Skeletal muscle tissue (tissue), 4 donors: ENCODE data around the gene ALKBH5. TPM values are rescaled to one million over a fixed set of nuclear protein-coding genes. Genes with fewer than 3 reads are reported as not detected.
"Not testable (repeated sequence)": the region's sequence is repeated elsewhere in the genome, so short reads cannot be mapped to it uniquely, and the experiment has no call there.

ENCODE experiments used
- H3K27ac ChIP-seq: one replicate; pipeline ENCODE4 v1.7.0; 2013; ENCODE audit warnings: mild to moderate bottlenecking, low read depth, low read length, inconsistent platforms
- H3K27me3 ChIP-seq, 3 donors: one replicate each; pipeline ENCODE4 v1.7.0; 2013; ENCODE audit warnings: low read length in 3 of 3; ENCODE audit not compliant: control insufficient read depth in 3 of 3, insufficient read depth in 3 of 3
- H3K36me3 ChIP-seq, 3 donors: one replicate each; pipeline ENCODE4 v1.7.0; 2013; ENCODE audit warnings: low read length in 3 of 3; ENCODE audit not compliant: control insufficient read depth in 3 of 3, insufficient read depth in 3 of 3
- H3K4me1 ChIP-seq, 3 donors: one replicate each; pipeline ENCODE4 v1.7.0; 2013; ENCODE audit warnings: low read length in 3 of 3, mild to moderate bottlenecking in 3 of 3; ENCODE audit not compliant: control insufficient read depth in 3 of 3, insufficient read depth in 3 of 3
- H3K4me3 ChIP-seq, 3 donors: one replicate each; pipeline ENCODE4 v1.7.0; 2013; ENCODE audit warnings: low read length in 3 of 3
- H3K9ac ChIP-seq, 3 donors: one replicate each; pipeline ENCODE4 v1.7.0; 2013; ENCODE audit warnings: low read length in 3 of 3, mild to moderate bottlenecking in 3 of 3, moderate library complexity in 2 of 3, low read depth in 1 of 3
- H3K9me3 ChIP-seq, 3 donors: one replicate each; pipeline ENCODE4 v1.7.0; 2013; ENCODE audit warnings: low read length in 3 of 3; ENCODE audit not compliant: control insufficient read depth in 3 of 3
- total RNA-seq: library from RNA; depleted of rRNA; stranded (reverse); fragments of >200 nt; gene quantifications from one replicate; pipeline ENCODE4 v1.2.3, GENCODE V29; 2014
- donor health status: Osteomylitis.

Gene ALKBH5
- total RNA-seq, 1 donor from 2014 or later = 77.8 TPM

DNA sequence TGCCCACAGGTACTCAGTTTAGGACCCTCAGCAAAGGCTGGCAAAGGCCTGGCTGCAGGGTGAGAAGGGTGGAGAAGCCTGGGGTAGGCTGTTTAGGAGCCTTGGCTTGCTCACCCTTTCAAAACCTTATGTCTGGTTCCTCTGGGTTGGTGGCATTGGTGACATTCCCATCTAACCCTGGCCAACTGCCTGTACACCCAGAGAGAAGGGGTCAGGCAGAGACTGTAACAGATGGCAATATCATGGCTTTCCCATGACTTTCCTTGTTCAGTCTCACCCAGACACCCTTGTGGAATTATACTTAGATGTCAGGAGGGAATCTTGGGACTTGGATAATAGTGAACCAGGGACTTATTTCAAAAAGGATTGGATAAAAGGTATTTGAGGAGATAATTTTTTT, 23.3 kb downstream of the ALKBH5 start:
- Histone ChIP-seq H3K27ac (no peak overlapping the region), H3K9me3 (no peaks in the 10 kb centered on the region), H3K4me1 (peaks cover 7 to 18% (median 17%) of the 10 kb centered on the region in 3 donors), H3K27me3 (no peaks in the 10 kb centered on the region), H3K4me3 (no peak overlapping the region), H3K9ac (peak overlapping the region in 1 of 3 donors; percentile 8), H3K36me3 (peaks cover 46 to 65% (median 56%) of the 10 kb centered on the region in 3 donors)

DNA sequence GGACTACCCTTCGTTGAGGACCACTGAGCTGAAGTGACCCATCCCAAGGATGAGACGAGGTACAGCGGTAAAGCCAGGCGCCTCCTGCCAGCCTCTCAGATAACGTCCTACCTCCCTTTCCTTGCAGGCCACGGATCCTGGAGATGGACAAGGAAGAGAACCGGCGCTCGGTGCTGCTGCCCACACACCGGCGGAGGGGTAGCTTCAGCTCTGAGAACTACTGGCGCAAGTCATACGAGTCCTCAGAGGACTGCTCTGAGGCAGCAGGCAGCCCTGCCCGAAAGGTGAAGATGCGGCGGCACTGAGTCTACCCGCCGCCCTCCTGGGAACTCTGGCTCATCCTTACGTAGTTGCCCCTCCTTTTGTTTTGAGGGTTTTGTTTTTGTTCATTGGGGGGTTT, 24.5 kb downstream of the ALKBH5 start:
- Histone ChIP-seq H3K36me3 (peaks cover 46 to 62% (median 53%) of the 10 kb centered on the region in 3 donors), H3K9me3 (no peaks in the 10 kb centered on the region), H3K9ac (no peak overlapping the region), H3K27me3 (no peaks in the 10 kb centered on the region), H3K4me3 (no peak overlapping the region), H3K27ac (no peak overlapping the region), H3K4me1 (peaks cover 3 to 11% (median 10%) of the 10 kb centered on the region in 3 donors)

DNA sequence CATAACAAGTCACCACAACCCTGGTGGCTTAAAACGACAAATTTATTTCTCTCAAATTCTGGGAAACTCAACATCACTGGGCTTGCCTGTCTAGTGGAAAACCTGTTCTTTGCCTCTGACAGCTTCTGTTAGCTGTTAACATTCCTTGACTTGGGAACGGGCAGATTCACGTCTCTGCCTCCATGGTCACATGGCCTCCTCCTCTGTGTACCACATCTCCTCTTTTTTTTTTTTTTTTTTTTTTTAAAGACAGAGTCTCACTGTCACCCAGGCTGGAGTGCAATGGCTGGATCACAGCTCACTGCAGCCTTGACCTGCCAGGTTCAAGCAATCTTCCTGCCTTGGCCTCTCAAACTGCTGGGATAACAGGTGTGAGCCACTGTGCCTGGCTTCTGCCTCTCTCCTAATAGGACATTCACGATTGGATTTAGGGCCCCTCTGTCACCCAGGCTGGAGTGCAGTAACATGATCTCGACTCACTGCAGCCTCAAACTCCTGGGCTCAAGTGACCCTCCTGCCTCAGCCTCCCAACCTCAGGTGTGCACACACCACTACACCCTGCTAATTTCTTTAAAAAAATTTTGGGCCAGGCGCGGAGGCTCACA, 30.1 kb downstream of the ALKBH5 start:
- H3K4me3 ChIP-seq = no peak overlapping the region
- peaks cover 17 to 23% (median 21%) of the 10 kb centered on the region in 3 donors for H3K36me3 ChIP-seq
- no peaks in the 10 kb centered on the region for H3K27me3 ChIP-seq
- H3K9ac ChIP-seq = no peak overlapping the region
- H3K4me1 ChIP-seq = peaks cover 7 to 11% (median 8%) of the 10 kb centered on the region in 3 donors
- no peaks in the 10 kb centered on the region for H3K9me3 ChIP-seq
- H3K27ac ChIP-seq = no peak overlapping the region

DNA sequence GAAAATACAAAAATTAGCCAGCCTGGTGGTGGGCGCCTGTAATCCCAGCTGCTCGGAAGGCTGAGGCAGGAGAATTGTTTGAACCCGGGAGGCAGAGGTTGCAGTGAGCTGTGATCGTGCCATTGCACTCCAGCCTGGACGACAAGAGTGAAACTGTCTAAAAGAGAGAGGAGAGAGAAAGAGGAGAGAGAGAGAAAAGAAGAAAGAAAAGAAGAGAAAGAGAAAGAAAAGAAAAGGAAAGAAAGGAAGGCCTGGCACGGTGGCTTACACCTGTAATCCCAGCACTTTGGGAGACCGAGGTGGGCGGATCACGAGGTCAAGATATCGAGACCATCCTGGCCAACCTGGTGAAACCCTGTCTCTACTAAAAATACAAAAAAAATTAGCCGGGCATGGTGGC, 33.3 kb downstream of the ALKBH5 start:
- not testable (repeated sequence) for H3K27me3 ChIP-seq, H3K36me3 ChIP-seq, H3K9me3 ChIP-seq, H3K4me3 ChIP-seq, H3K9ac ChIP-seq, H3K27ac ChIP-seq
- peaks cover 9 to 14% (median 12%) of the 10 kb centered on the region in 3 donors for H3K4me1 ChIP-seq

DNA sequence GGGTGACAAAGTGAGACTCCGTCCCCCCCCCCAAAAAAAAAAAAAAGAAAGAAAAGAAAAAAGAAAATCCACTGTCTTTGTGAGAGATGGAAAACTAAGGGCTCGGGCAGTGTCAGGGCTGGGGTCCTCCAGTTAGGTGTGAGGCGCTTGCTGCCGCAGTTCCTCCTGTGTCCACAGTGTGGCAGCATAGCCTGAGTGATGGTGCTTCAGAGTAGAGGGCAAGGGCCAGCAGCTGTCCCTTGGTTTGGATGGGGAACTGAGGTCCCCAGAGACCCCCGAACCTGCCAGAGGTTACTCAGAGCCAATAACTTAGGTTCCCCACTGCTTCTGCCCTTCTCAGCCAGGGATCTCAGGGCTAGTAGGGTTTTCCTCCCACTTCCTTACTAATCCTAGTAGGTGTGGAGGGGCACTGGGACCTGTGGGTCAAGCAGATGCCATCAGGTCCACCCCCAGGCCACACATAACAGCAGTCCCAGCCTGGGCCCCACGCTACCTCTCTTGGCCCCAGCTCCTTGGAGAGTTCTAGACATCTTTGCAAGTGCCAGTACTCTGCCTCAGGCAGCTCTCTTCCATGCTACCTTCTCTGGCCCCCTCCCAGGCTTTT, 33.9 kb downstream of the ALKBH5 start:
- Histone ChIP-seq H3K36me3 (no peaks in the 10 kb centered on the region), H3K9me3 (no peaks in the 10 kb centered on the region), H3K4me1 (peaks cover 9 to 14% (median 12%) of the 10 kb centered on the region in 3 donors), H3K9ac (no peak overlapping the region), H3K4me3 (no peak overlapping the region), H3K27me3 (no peaks in the 10 kb centered on the region), H3K27ac (peak overlapping the region; percentile 11)

DNA sequence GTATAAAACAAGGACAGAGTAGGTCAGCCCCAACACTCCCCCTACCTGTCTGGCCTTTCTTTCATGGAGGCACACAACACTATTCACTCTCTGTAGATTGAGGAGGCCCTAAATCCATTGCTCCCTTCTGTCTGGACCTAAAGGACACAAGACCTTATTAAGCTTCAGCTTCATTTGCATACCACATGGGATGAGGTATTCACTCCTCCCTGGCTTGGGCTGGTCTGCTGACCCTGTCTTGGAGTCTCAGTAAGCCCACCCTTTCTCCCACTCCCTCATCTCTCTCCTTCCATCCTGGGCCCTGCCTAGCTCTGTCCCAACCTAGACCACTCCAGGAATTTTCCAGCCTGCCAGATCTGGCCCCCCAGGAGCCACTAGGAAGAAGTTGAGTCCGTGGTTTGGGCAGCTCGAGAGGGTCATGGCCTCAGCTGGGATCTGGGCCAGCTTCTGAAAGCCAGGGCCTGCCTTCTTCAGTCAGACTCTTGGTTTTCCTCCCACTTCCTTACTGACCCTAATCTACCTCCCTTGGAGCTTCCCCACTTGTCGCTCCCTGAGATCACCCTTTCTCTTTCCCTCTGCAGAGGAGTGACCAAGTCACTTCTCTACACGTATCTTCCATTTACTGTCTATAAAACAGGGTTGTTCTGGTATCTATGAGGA, 35.3 kb downstream of the ALKBH5 start:
- H3K36me3 ChIP-seq = no peaks in the 10 kb centered on the region
- H3K9me3 ChIP-seq = no peaks in the 10 kb centered on the region
- peak overlapping the region in 1 of 3 donors; percentile 20 for H3K9ac ChIP-seq
- H3K27me3 ChIP-seq = no peaks in the 10 kb centered on the region
- H3K27ac ChIP-seq = no peak overlapping the region
- peaks cover 9 to 14% (median 12%) of the 10 kb centered on the region in 3 donors for H3K4me1 ChIP-seq
- no peak overlapping the region for H3K4me3 ChIP-seq

DNA sequence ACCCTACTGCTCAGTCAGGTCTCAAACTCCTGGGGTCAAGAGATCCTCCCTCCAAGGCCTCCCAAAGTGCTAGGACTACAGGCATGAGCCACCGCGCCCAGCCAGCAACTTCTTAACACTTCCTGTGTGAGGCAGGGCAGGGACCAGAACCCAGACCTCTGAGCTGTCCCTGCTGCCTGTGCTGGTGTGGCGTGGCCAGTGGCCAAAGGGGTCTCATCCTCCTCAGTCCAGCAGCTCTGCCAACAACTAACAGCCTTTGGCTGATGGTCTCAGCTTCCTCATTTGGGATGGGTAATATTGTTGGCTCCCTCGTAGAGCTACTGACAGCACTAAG, 40.4 kb downstream of the ALKBH5 start:
- H3K36me3 ChIP-seq = no peaks in the 10 kb centered on the region
- H3K4me3 ChIP-seq = no peak overlapping the region
- peak overlapping the region; percentile 76 for H3K27ac ChIP-seq
- no peaks in the 10 kb centered on the region for H3K9me3 ChIP-seq
- peaks cover 17 to 26% (median 21%) of the 10 kb centered on the region in 3 donors for H3K4me1 ChIP-seq
- H3K27me3 ChIP-seq = no peaks in the 10 kb centered on the region
- H3K9ac ChIP-seq = peak overlapping the region in 2 of 3 donors; percentile 41 to 83

DNA sequence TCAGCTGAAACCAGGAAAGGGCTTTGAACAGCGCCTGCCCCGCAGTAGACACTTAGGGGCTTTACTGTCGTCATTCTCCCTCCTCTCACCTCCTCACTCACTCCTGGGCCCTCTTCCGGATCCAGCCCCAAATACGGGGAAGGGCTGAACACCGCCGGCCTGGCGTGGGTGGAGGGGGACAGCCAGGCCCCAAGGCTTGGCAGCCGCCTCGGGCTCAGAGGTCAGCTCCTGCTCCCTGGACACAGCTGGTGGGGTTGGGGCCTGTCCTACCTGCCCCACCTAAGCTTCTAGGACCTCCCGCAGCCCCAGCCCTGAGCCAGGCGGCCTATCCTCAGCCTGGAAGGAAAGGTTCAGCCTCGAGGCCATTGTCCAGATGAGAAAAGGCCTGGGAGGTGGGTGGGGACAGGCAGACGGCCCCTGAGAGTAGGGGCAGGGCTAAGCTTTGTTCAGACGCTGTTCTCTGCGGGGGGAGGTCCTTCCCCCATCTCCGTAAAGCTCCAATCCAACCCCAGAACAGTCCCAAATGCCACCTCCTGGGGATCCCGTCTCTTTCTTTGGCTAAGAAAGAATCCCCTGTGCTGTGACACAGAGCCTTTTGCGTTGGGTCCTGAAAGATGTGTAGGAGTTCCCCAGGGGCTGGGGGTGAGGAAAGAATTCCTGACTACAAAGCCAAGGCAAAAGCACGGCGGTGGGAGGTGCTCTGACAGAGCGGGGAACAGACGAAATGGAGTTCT, 40.9 kb downstream of the ALKBH5 start:
- H3K27ac ChIP-seq = peak overlapping the region; percentile 76
- peak overlapping the region; percentile 59 to 81 (median 70) for H3K4me3 ChIP-seq
- H3K9ac ChIP-seq = peak overlapping the region; percentile 41 to 83 (median 75)
- H3K9me3 ChIP-seq = no peaks in the 10 kb centered on the region
- peaks cover 17 to 22% (median 21%) of the 10 kb centered on the region in 3 donors for H3K4me1 ChIP-seq
- H3K27me3 ChIP-seq = no peaks in the 10 kb centered on the region
- no peaks in the 10 kb centered on the region for H3K36me3 ChIP-seq

DNA sequence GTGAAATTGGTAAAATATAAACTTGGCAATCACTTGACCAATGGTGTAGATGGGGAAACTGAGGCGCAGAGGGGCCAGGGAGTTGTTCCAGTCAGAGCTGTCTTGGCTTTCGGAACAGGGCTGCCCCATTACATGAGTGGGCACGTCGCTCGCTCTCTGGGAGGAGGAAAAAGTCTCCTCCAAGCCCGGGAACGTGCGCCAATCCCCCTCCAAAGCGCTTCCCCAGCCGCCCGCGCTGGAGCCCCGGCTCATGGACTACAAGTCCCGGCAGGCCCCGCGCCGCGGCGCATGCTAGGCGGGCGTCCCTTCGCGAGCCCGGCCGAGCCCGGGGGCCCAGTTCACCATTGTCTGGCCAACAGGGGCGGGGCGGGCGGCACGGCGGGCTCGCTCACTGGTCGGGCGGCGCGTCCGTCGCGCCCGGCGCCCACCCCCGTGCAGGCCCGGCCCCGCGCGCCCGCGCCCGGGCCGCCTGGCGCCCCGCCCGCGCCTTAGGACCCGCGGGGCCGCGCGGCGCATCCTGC, 41.6 kb downstream of the ALKBH5 start, which contains the start of gene LLGL1:
LLGL1 (plus strand) TSS at position 515 of the 521 bp plus-strand sequence. CDS start 48 bp downstream, outside the sequence.
- Histone ChIP-seq H3K9me3 (no peaks in the 10 kb centered on the region), H3K4me3 (peak within 1 kb of the TSS; percentile 76 to 88 (median 82)), H3K27ac (peak within 1 kb of the TSS; percentile 76), H3K9ac (peak within 1 kb of the TSS; percentile 81 to 90 (median 86)), H3K4me1 (peaks cover 17 to 22% (median 21%) of the 10 kb centered on the region in 3 donors), H3K36me3 (no peaks in the 10 kb centered on the region), H3K27me3 (no peaks in the 10 kb centered on the region)
